Transverse colon (tissue), 4 donors: Measurements from ENCODE around the gene RGS6.

Source experiments
- POLR2A ChIP-seq: fragments of 450-650 bp; IDR thresholded peaks from one replicate; pipeline ENCODE4 v1.6.1; 2016; ENCODE audit warnings: antibody characterized with exemption, mild to moderate bottlenecking, moderate library complexity
- POLR2AphosphoS5 ChIP-seq, 3 donors: sonication (generic); formaldehyde crosslinking; IDR thresholded peaks; one replicate each; pipeline ENCODE4 v1.6.1; 2016; ENCODE audit warnings: antibody characterized with exemption in 3 of 3
- TF ChIP-seq, protein P1 (sequence below), 5 experiments: fragments of 200-600 bp in 3 of 5; fragments of 450-650 bp in 2 of 5; sonication (generic) in 3 of 5; IDR thresholded peaks; 1 replicate in 2 of 5; 2 replicates in 3 of 5; pipeline ENCODE4 v1.5.1; 2016 to 2017; ENCODE audit warnings: antibody characterized with exemption in 5 of 5, inconsistent platforms in 3 of 5, mild to moderate bottlenecking in 2 of 5, moderate library complexity in 1 of 5

DNA sequence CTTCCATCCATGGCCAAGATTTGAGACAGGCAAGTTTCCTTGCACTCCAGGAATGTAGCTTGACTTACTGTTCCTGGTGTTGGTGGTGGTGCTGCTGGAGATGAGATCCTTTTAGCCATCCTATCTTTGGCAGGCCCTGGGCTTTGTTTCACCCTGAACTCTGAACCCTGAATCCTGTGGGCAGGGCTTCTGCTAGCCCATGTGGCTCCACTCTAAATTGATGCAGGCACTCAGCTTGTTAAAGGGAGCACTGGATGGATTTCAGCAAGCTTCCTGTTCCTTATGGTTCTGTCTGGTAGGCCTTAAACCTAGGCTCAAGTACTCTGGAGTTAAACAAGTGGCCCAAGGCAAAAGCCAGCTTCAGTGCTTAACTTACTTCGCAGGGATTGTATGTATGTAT, 138.2 kb downstream of the RGS6 start:
- TF ChIP-seq, protein P1, sequence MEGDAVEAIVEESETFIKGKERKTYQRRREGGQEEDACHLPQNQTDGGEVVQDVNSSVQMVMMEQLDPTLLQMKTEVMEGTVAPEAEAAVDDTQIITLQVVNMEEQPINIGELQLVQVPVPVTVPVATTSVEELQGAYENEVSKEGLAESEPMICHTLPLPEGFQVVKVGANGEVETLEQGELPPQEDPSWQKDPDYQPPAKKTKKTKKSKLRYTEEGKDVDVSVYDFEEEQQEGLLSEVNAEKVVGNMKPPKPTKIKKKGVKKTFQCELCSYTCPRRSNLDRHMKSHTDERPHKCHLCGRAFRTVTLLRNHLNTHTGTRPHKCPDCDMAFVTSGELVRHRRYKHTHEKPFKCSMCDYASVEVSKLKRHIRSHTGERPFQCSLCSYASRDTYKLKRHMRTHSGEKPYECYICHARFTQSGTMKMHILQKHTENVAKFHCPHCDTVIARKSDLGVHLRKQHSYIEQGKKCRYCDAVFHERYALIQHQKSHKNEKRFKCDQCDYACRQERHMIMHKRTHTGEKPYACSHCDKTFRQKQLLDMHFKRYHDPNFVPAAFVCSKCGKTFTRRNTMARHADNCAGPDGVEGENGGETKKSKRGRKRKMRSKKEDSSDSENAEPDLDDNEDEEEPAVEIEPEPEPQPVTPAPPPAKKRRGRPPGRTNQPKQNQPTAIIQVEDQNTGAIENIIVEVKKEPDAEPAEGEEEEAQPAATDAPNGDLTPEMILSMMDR (IDR thresholded peaks at IDR 0.05), result no peak
- no peak for TF ChIP-seq POLR2AphosphoS5 (IDR thresholded peaks at IDR 0.05)
- no peak for TF ChIP-seq POLR2A
